ENCODE data around the gene CHSY3. TPM values are rescaled to one million over a fixed set of nuclear protein-coding genes. Genes with fewer than 3 reads are reported as not detected.

Gene CHSY3
- total RNA-seq, 1 donor: 0.10 TPM

DNA sequence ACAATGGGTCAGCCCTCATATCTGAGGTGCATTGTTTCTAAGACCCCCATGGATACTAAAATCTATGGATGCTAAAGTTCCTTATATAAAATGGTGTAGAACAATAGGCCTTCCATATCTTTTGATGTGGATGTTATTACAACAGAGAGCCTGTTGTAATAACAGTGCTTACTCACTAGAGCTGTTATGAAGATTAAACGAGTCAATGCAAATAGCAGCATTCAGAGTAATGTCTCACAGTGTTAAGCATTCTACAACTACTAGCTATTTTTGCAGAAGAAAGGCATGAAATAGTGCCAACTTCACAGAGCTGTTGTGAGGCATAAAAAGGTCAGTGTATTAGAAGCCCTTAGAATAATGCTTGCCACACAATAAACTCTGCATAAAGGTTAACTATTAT is 13.0 kb downstream of the CHSY3 start:
- no peak overlapping the region for H3K4me3 ChIP-seq (ENCODE audit: low read length)
- H3K9me3 ChIP-seq (ENCODE audit: low read depth, low read length): no peaks in the 10 kb centered on the region

GRCh38 chr5:129921204-129921603 is 16.9 kb downstream of the CHSY3 start:
- Histone ChIP-seq H3K4me1 (ENCODE audit: insufficient read depth, low read length) (no peaks in the 10 kb centered on the region), H3K4me3 (ENCODE audit: low read length) (no peak overlapping the region), H3K27me3 (ENCODE audit: insufficient read depth, low read length) (no peaks in the 10 kb centered on the region), H3K9me3 (ENCODE audit: low read depth, low read length) (no peaks in the 10 kb centered on the region)

More for the DNA sequence above, 13.0 kb downstream of the CHSY3 start:
- H3K27me3 ChIP-seq (ENCODE audit: insufficient read depth, low read length): no peaks in the 10 kb centered on the region
- H3K4me1 ChIP-seq (ENCODE audit: insufficient read depth, low read length): no peaks in the 10 kb centered on the region

- H3K27me3 ChIP-seq (ENCODE audit: insufficient read depth, low read length): no peaks in the 10 kb centered on the region
- H3K4me1 ChIP-seq (ENCODE audit: insufficient read depth, low read length): no peaks in the 10 kb centered on the region
- H3K9me3 ChIP-seq (ENCODE audit: low read depth, low read length): no peaks in the 10 kb centered on the region
- no peak overlapping the region for H3K4me3 ChIP-seq (ENCODE audit: low read length)
Observed at GRCh38 chr5:129930221-129930620, 26.0 kb downstream of the CHSY3 start.

- H3K4me1 ChIP-seq (ENCODE audit: insufficient read depth, low read length): no peaks in the 10 kb centered on the region
- no peaks in the 10 kb centered on the region for H3K9me3 ChIP-seq (ENCODE audit: low read depth, low read length)
- H3K27me3 ChIP-seq (ENCODE audit: insufficient read depth, low read length): no peaks in the 10 kb centered on the region
- no peak overlapping the region for H3K4me3 ChIP-seq (ENCODE audit: low read length)
Observed at GRCh38 chr5:129935626-129936025, 31.4 kb downstream of the CHSY3 start.

GRCh38 chr5:129938077-129938476 is 33.8 kb downstream of the CHSY3 start:
- no peak overlapping the region for H3K4me3 ChIP-seq (ENCODE audit: low read length)
- no peaks in the 10 kb centered on the region for H3K9me3 ChIP-seq (ENCODE audit: low read depth, low read length)
- no peaks in the 10 kb centered on the region for H3K27me3 ChIP-seq (ENCODE audit: insufficient read depth, low read length)
- H3K4me1 ChIP-seq (ENCODE audit: insufficient read depth, low read length): no peaks in the 10 kb centered on the region

GRCh38 chr5:129943936-129944335 is 39.7 kb downstream of the CHSY3 start:
- no peaks in the 10 kb centered on the region for H3K9me3 ChIP-seq (ENCODE audit: low read depth, low read length)
- no peaks in the 10 kb centered on the region for H3K4me1 ChIP-seq (ENCODE audit: insufficient read depth, low read length)
- H3K27me3 ChIP-seq (ENCODE audit: insufficient read depth, low read length): no peaks in the 10 kb centered on the region
- H3K4me3 ChIP-seq (ENCODE audit: low read length): no peak overlapping the region

DNA sequence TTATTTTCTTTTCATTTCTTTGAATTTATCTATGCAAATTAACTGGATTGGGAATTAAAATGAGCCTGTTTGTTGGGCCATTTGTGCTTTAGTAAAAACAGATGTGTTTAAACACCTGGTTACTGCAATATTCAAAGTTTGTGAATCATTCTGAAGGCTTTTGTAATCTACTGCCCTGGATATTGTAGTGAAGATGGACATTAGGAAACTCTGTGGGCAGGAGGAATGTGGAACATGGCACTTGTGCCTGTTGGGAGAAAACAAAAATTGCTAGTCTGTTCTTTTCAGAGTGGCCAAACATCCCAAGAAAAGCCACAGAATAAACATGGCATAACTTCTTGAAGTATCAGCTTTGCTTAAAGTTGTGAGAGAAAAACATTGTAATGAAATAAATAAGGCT is 40.8 kb downstream of the CHSY3 start:
- Histone ChIP-seq H3K4me3 (ENCODE audit: low read length) (no peak overlapping the region), H3K27me3 (ENCODE audit: insufficient read depth, low read length) (no peaks in the 10 kb centered on the region), H3K4me1 (ENCODE audit: insufficient read depth, low read length) (no peaks in the 10 kb centered on the region), H3K9me3 (ENCODE audit: low read depth, low read length) (no peaks in the 10 kb centered on the region)

DNA sequence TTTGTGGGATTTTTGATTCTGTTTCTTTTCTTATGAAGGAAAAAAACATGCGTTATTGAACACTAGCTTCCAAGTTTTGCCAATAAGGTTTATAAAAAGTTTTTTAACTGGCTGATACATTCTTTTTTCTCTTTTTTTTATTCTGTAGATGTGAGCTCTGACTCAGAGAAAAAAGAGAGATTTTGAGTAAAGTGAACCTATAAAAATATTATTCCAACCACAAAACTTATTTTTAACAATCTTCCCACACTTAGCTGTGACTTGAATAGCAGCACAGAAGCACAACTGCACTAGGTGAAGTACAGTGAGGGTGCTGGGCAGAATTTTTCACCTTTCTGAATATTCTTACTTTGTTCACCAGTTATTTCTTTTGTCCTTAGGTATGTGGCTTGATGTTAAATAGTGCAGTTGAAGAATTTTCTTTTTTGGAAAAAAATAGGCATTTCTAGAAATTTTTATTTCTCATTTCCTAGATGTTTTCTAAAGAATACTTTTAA is 41.6 kb downstream of the CHSY3 start:
- Histone ChIP-seq H3K27me3 (ENCODE audit: insufficient read depth, low read length) (no peaks in the 10 kb centered on the region), H3K9me3 (ENCODE audit: low read depth, low read length) (no peaks in the 10 kb centered on the region), H3K4me1 (ENCODE audit: insufficient read depth, low read length) (no peaks in the 10 kb centered on the region), H3K4me3 (ENCODE audit: low read length) (no peak overlapping the region)

GRCh38 chr5:129951039-129951438 is 46.8 kb downstream of the CHSY3 start:
- Histone ChIP-seq H3K27me3 (ENCODE audit: insufficient read depth, low read length) (no peaks in the 10 kb centered on the region), H3K4me3 (ENCODE audit: low read length) (no peak overlapping the region), H3K4me1 (ENCODE audit: insufficient read depth, low read length) (no peaks in the 10 kb centered on the region), H3K9me3 (ENCODE audit: low read depth, low read length) (no peaks in the 10 kb centered on the region)

GRCh38 chr5:129958581-129958980 is 54.3 kb downstream of the CHSY3 start:
- Histone ChIP-seq H3K4me1 (ENCODE audit: insufficient read depth, low read length) (no peaks in the 10 kb centered on the region), H3K9me3 (ENCODE audit: low read depth, low read length) (peaks cover 6% of the 10 kb centered on the region), H3K4me3 (ENCODE audit: low read length) (no peak overlapping the region), H3K27me3 (ENCODE audit: insufficient read depth, low read length) (no peaks in the 10 kb centered on the region)

GRCh38 chr5:129960831-129961230 is 56.6 kb downstream of the CHSY3 start:
- Histone ChIP-seq H3K4me1 (ENCODE audit: insufficient read depth, low read length) (no peaks in the 10 kb centered on the region), H3K9me3 (ENCODE audit: low read depth, low read length) (peaks cover 6% of the 10 kb centered on the region), H3K27me3 (ENCODE audit: insufficient read depth, low read length) (no peaks in the 10 kb centered on the region), H3K4me3 (ENCODE audit: low read length) (no peak overlapping the region)

GRCh38 chr5:129962506-129962905 is 58.2 kb downstream of the CHSY3 start:
- no peaks in the 10 kb centered on the region for H3K4me1 ChIP-seq (ENCODE audit: insufficient read depth, low read length)
- no peak overlapping the region for H3K4me3 ChIP-seq (ENCODE audit: low read length)
- H3K27me3 ChIP-seq (ENCODE audit: insufficient read depth, low read length): no peaks in the 10 kb centered on the region
- H3K9me3 ChIP-seq (ENCODE audit: low read depth, low read length): no peaks in the 10 kb centered on the region

DNA sequence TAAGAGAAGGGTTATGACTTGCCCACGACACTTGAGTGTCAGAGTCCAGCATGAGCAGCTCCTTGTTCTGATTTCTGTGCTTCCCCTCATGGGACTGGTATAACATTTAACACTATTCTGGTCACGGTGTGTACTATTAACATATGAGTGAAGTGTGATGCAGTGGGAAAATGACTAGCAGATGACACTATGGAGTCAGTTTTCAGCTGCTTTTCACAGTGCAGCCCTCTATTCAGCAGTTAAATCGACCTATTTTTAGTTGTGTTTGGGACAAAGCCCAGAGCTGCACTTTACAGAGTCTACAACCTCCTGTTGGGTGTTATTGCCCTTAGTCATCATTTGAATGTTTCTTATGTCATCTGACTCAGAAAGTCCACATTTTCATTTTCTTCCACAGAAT is 59.1 kb downstream of the CHSY3 start:
- H3K9me3 ChIP-seq (ENCODE audit: low read depth, low read length): no peaks in the 10 kb centered on the region
- no peaks in the 10 kb centered on the region for H3K4me1 ChIP-seq (ENCODE audit: insufficient read depth, low read length)
- no peaks in the 10 kb centered on the region for H3K27me3 ChIP-seq (ENCODE audit: insufficient read depth, low read length)
- H3K4me3 ChIP-seq (ENCODE audit: low read length): no peak overlapping the region

- Histone ChIP-seq H3K4me3 (ENCODE audit: low read length) (no peak overlapping the region), H3K4me1 (ENCODE audit: insufficient read depth, low read length) (no peaks in the 10 kb centered on the region), H3K9me3 (ENCODE audit: low read depth, low read length) (no peaks in the 10 kb centered on the region), H3K27me3 (ENCODE audit: insufficient read depth, low read length) (no peaks in the 10 kb centered on the region)
Observed at GRCh38 chr5:129966071-129966470, 61.8 kb downstream of the CHSY3 start.

- H3K9me3 ChIP-seq (ENCODE audit: low read depth, low read length): no peaks in the 10 kb centered on the region
- H3K4me3 ChIP-seq (ENCODE audit: low read length): no peak overlapping the region
- no peaks in the 10 kb centered on the region for H3K4me1 ChIP-seq (ENCODE audit: insufficient read depth, low read length)
- H3K27me3 ChIP-seq (ENCODE audit: insufficient read depth, low read length): no peaks in the 10 kb centered on the region
Observed at GRCh38 chr5:129971714-129972113, 67.4 kb downstream of the CHSY3 start.

DNA sequence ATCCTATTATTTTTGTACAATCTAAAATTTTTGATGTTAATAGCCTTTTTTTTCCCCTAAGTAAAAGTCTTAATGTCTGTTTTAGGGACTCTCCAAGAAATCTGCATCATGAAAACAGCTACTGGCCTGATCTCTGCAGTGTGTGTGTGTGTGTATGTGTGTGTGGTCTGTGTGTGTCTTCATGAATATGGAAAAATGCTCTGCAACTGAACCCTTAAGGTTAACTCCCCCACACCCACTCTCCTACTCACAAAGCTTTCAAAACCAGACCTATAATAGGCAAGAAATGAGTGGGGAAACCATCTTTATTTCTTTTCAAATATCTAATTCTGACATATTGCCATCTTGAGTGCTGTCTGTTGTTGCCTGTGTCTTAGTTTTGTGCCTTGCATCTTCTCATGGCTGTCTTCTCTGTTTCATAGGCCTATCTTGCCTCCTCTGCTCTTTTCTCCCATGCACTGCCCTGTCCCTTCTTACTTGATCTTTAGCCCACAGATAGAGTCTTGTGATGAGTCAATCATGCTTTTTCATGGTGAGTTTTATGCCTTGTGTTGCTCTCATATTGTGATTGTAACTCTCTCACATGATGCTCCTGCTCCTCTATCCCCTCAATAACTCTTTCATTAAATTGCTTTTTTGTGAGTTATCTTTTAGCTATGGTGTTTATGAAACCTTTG is 68.3 kb downstream of the CHSY3 start:
- Histone ChIP-seq H3K4me3 (ENCODE audit: low read length) (no peak overlapping the region), H3K4me1 (ENCODE audit: insufficient read depth, low read length) (no peaks in the 10 kb centered on the region), H3K9me3 (ENCODE audit: low read depth, low read length) (no peaks in the 10 kb centered on the region), H3K27me3 (ENCODE audit: insufficient read depth, low read length) (no peaks in the 10 kb centered on the region)
